Parathyroid adenoma (tissue), 2 donors: Measurements from ENCODE around the gene P2RX1.

ENCODE experiments used
- H2AFZ ChIP-seq: fragments of 300-600 bp; sonication (generic); one replicate; pipeline ENCODE4 v1.7.0; 2017; ENCODE audit warnings: antibody characterized with exemption, mild to moderate bottlenecking
- H3K27ac ChIP-seq: fragments of 300-600 bp; sonication (generic); one replicate; pipeline ENCODE4 v1.7.0; 2017
- H3K27me3 ChIP-seq: fragments of 300-600 bp; sonication (generic); one replicate; pipeline ENCODE4 v1.7.0; 2017; ENCODE audit warnings: low read length; ENCODE audit not compliant: control insufficient read depth, insufficient read depth
- H3K36me3 ChIP-seq: fragments of 300-600 bp; sonication (generic); one replicate; pipeline ENCODE4 v1.7.0; 2017; ENCODE audit warnings: low read length; ENCODE audit not compliant: control insufficient read depth, insufficient read depth
- H3K4me1 ChIP-seq: fragments of 300-600 bp; sonication (generic); one replicate; pipeline ENCODE4 v1.7.0; 2017; ENCODE audit warnings: control low read depth
- H3K4me2 ChIP-seq: fragments of 300-600 bp; sonication (generic); one replicate; pipeline ENCODE4 v1.7.0; 2017; ENCODE audit warnings: low read length
- H3K4me3 ChIP-seq: fragments of 300-600 bp; sonication (generic); one replicate; pipeline ENCODE4 v1.7.0; 2017; ENCODE audit warnings: low read depth, low read length
- H3K79me2 ChIP-seq: fragments of 300-600 bp; sonication (generic); one replicate; pipeline ENCODE4 v1.7.0; 2017; ENCODE audit warnings: control low read depth
- H3K9ac ChIP-seq: fragments of 300-600 bp; sonication (generic); one replicate; pipeline ENCODE4 v1.7.0; 2017; ENCODE audit warnings: mild to moderate bottlenecking
- H3K9me3 ChIP-seq: fragments of 300-600 bp; sonication (generic); one replicate; pipeline ENCODE4 v1.7.0; 2017; ENCODE audit warnings: low read length; ENCODE audit not compliant: control insufficient read depth
- CTCF ChIP-seq: fragments of 300-600 bp; sonication (generic); IDR thresholded peaks from one replicate; pipeline ENCODE4 v1.7.0; 2017; ENCODE audit warnings: antibody characterized with exemption, mild to moderate bottlenecking
- donor health status: primary hyperparathyroidism.

The P2RX1 gene

GRCh38 chr17:3947318-3947810, 31.1 kb upstream of the P2RX1 start:
- Histone ChIP-seq H3K9me3 (no peaks in the 10 kb centered on the region), H3K4me3 (no peak overlapping the region), H3K4me1 (no peaks in the 10 kb centered on the region), H2AFZ (no peak overlapping the region), H3K36me3 (no peaks in the 10 kb centered on the region), H3K9ac (no peak overlapping the region), H3K27ac (no peak overlapping the region), H3K4me2 (no peak overlapping the region), H3K27me3 (no peaks in the 10 kb centered on the region), H3K79me2 (no peaks in the 10 kb centered on the region)
- TF ChIP-seq CTCF = no peak

- H3K4me3 ChIP-seq = no peak overlapping the region
- no peaks in the 10 kb centered on the region for H3K4me1 ChIP-seq
- H3K9me3 ChIP-seq = no peaks in the 10 kb centered on the region
- no peaks in the 10 kb centered on the region for H3K79me2 ChIP-seq
- H3K36me3 ChIP-seq = no peaks in the 10 kb centered on the region
- no peak overlapping the region for H2AFZ ChIP-seq
- H3K4me2 ChIP-seq = no peak overlapping the region
- H3K9ac ChIP-seq = no peak overlapping the region
- no peak overlapping the region for H3K27ac ChIP-seq
- no peaks in the 10 kb centered on the region for H3K27me3 ChIP-seq
- no peak for TF ChIP-seq CTCF
Measured at GRCh38 chr17:3946711-3947235, 30.5 kb upstream of the P2RX1 start.

- Histone ChIP-seq H3K36me3 (no peaks in the 10 kb centered on the region), H3K4me1 (no peaks in the 10 kb centered on the region), H2AFZ (peak overlapping the region; percentile 43), H3K4me3 (no peak overlapping the region), H3K9ac (no peak overlapping the region), H3K27me3 (no peaks in the 10 kb centered on the region), H3K27ac (no peak overlapping the region), H3K4me2 (no peak overlapping the region), H3K9me3 (no peaks in the 10 kb centered on the region), H3K79me2 (no peaks in the 10 kb centered on the region)
- no peak for TF ChIP-seq CTCF
Measured at GRCh38 chr17:3944485-3945388, 28.5 kb upstream of the P2RX1 start.

- Histone ChIP-seq H2AFZ (no peak overlapping the region), H3K4me2 (no peak overlapping the region), H3K36me3 (no peaks in the 10 kb centered on the region), H3K27ac (no peak overlapping the region), H3K9me3 (no peaks in the 10 kb centered on the region), H3K9ac (no peak overlapping the region), H3K79me2 (no peaks in the 10 kb centered on the region), H3K4me3 (no peak overlapping the region), H3K4me1 (no peaks in the 10 kb centered on the region), H3K27me3 (no peaks in the 10 kb centered on the region)
- no peak for TF ChIP-seq CTCF
Measured at GRCh38 chr17:3943240-3943891, 27.1 kb upstream of the P2RX1 start.
